PC-9 (cell line): ENCODE data around the gene MYO18B. TPM values are rescaled to one million over a fixed set of nuclear protein-coding genes. Genes with fewer than 3 reads are reported as not detected.

Experiments used
- BruUV-seq: library from RNA; stranded (reverse); fragments of 400-500 nt; replicated peaks from 2 replicates; lab custom pipeline; 2021; lab: Mats Ljungman, UMichigan
- CTCF ChIA-PET: fragments of 300-600 bp; sonication (Branson Sonifier 250); formaldehyde crosslinking; loops from one replicate; lab custom pipeline; 2022; ENCODE audit warnings: antibody characterized with exemption; lab: Charles Lee
- POLR2A ChIA-PET: fragments of 300-600 bp; sonication (Branson Sonifier 250); formaldehyde crosslinking; loops from one replicate; lab custom pipeline; 2022; ENCODE audit warnings: antibody characterized with exemption; ENCODE audit not compliant: unreplicated experiment; lab: Charles Lee
- DNase-seq, 2 experiments: peaks; one replicate each; pipeline versions ENCODE4 v3.0.0 to v3.0.0-alpha.2; 2015 to 2022; ENCODE audit warnings: mixed read lengths in 1 of 2
- H2AFZ ChIP-seq: fragments of 200-600 bp; sonication (generic); 2 replicates; pipeline ENCODE4 v1.8.1; 2017; ENCODE audit warnings: antibody characterized with exemption
- H3F3A ChIP-seq: fragments of 200-600 bp; sonication (generic); 2 replicates; pipeline ENCODE4 v1.8.1; 2017; ENCODE audit warnings: antibody characterized with exemption, mild to moderate bottlenecking, low read depth; ENCODE audit not compliant: insufficient read depth
- H3K27ac ChIP-seq: fragments of 200-600 bp; sonication (generic); 2 replicates; pipeline ENCODE4 v1.6.1; 2016; ENCODE audit warnings: mixed run types
- H3K27me3 ChIP-seq: fragments of 200-600 bp; sonication (generic); 2 replicates; pipeline ENCODE4 v1.6.1; 2016; ENCODE audit warnings: low read depth, mixed run types; ENCODE audit not compliant: insufficient read depth
- H3K36me3 ChIP-seq: fragments of 200-600 bp; sonication (generic); 2 replicates; pipeline ENCODE4 v1.6.1; 2016; ENCODE audit warnings: low read depth, mixed run types
- H3K4me1 ChIP-seq: fragments of 200-600 bp; sonication (generic); replicated peaks from 2 replicates; pipeline ENCODE4 v1.6.1; 2016; ENCODE audit warnings: mixed run types; ENCODE audit not compliant: insufficient read depth
- H3K4me2 ChIP-seq: fragments of 200-600 bp; sonication (generic); 2 replicates; pipeline ENCODE4 v1.6.1; 2017; ENCODE audit warnings: mixed run types
- H3K4me3 ChIP-seq: fragments of 200-600 bp; sonication (generic); 2 replicates; pipeline ENCODE4 v1.6.1; 2016; ENCODE audit warnings: mixed run types
- H3K79me2 ChIP-seq: fragments of 200-600 bp; sonication (generic); 2 replicates; pipeline ENCODE4 v1.6.1; 2017; ENCODE audit warnings: low read depth, mixed run types
- H3K9me2 ChIP-seq: fragments of 200-600 bp; sonication (generic); 2 replicates; pipeline ENCODE4 v1.8.1; 2017; ENCODE audit warnings: mild to moderate bottlenecking; ENCODE audit not compliant: insufficient read depth
- H3K9me3 ChIP-seq: fragments of 200-600 bp; sonication (generic); 2 replicates; pipeline ENCODE4 v1.8.1; 2016; ENCODE audit warnings: low read depth; ENCODE audit not compliant: insufficient read depth
- H4K20me1 ChIP-seq: fragments of 200-600 bp; sonication (generic); 2 replicates; pipeline ENCODE4 v1.8.1; 2017; ENCODE audit not compliant: insufficient read depth
- EZH2 ChIP-seq: fragments of 200-600 bp; sonication (generic); IDR thresholded peaks from 2 replicates; pipeline ENCODE4 v1.8.0; 2017; ENCODE audit warnings: antibody characterized with exemption, low read depth
- intact Hi-C: fragments of 100-400 bp; cut with micrococcal nuclease; formaldehyde crosslinking; loops from one replicate; pipeline ENCODE4 v1.10.0; 2022; ENCODE audit not compliant: unreplicated experiment
- total RNA-seq: library from RNA; stranded (reverse); gene quantifications from 2 replicates; pipeline ENCODE4 v1.2.3, GENCODE V29; 2021
- TF ChIP-seq, protein P1 (sequence below): fragments of 200-600 bp; sonication (generic); conservative IDR thresholded peaks from 2 replicates; pipeline ENCODE4 v1.6.1; 2017; ENCODE audit warnings: mixed run types, antibody characterized with exemption, mild to moderate bottlenecking, moderate library complexity

The MYO18B gene
- total RNA-seq, 1 experiment from 2014 or later = not detected

DNA sequence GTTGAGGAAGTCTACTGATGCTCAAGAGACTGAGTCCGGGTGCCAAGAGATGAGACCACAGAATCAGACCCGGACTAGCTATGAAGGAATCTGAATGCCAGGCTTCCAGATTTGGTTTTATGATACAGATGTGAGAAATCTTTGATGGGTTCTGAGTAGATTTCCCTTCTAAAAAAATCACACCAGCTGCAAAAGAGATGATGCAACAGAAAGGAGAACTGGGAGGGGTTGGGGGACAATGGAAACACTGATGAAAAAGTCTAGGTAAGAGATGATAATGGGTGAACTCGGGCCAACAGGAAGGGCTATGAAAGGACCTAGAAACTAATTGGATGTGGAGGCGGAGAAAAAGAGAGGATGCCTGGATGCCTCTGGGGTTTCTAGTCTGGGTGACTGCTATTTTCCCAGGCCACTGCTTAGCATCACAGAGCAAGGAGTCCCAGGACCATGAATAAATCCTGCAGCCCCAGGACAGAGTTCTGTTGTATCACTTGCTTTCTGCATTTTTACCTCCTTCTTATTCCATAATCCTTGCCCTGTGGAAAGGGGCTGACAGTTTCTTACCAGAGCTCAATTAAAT is 311.8 kb downstream of the MYO18B start:
- intact Hi-C loops = no loop called here
- POLR2A ChIA-PET = no interaction called here
- no peaks in the 10 kb centered on the region for H3K36me3 ChIP-seq

DNA sequence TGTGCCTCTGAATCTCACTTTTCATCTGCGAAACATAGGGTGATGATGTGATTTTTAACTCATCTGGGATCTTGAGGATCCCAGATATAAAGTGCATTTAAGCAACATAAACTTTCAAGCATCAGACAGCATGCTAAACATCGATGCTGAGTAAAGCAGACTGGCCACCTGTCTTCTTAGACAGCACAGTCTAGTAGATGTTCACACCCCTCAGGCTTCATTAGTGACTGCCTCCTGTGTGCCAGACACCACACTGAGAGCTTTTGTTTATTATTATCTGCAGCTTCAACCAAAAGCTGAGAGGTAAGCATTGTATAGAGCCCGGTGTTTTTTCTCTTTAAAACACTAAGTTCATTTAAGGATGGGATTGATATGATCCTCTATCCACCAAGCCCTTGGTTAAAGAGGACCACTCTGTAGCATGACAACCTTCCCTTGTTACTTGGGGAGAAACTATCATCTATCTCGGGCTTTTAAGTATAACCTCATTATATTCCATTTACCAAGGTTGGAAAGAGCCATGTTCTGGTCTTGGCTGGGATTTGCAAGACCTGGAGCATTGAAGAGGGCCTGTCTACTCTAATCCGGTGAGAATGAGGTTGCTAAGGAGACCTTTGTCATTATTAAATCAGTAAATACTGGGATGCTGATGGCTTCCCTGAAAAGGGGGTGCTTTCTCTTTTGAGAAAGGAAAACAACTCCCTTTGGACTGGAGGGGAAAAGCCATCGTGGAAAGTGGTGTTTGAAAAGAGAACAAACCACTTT is 313.0 kb downstream of the MYO18B start:
- Histone ChIP-seq H3K9me2 (no peaks in the 10 kb centered on the region), H3K27ac (no peak overlapping the region), H3K79me2 (no peaks in the 10 kb centered on the region), H3K36me3 (no peaks in the 10 kb centered on the region), H3K9me3 (no peaks in the 10 kb centered on the region), H3K4me2 (no peak overlapping the region), H3F3A (no peaks in the 10 kb centered on the region), H3K27me3 (peaks cover 56% of the 10 kb centered on the region), H2AFZ (no peak overlapping the region), H4K20me1 (no peaks in the 10 kb centered on the region), H3K4me1 (no peaks in the 10 kb centered on the region), H3K4me3 (no peak overlapping the region)
- ChIA-PET POLR2A (no interaction called here), CTCF (no interaction called here)
- TF ChIP-seq EZH2 = no peak
- DNase-seq = no peak
- intact Hi-C loops = no loop called here
- BruUV-seq = no TSS peak

More for the DNA sequence above, 311.8 kb downstream of the MYO18B start:
- BruUV-seq = no TSS peak
- Histone ChIP-seq H4K20me1 (no peaks in the 10 kb centered on the region), H3K4me2 (no peak overlapping the region), H3K79me2 (no peaks in the 10 kb centered on the region), H2AFZ (no peak overlapping the region), H3F3A (no peaks in the 10 kb centered on the region), H3K27ac (no peak overlapping the region), H3K27me3 (peaks cover 65% of the 10 kb centered on the region), H3K4me3 (no peak overlapping the region), H3K9me3 (no peaks in the 10 kb centered on the region), H3K9me2 (no peaks in the 10 kb centered on the region), H3K4me1 (no peaks in the 10 kb centered on the region)
- no peak for DNase-seq
- CTCF ChIA-PET = no interaction called here
- TF ChIP-seq, protein P1, sequence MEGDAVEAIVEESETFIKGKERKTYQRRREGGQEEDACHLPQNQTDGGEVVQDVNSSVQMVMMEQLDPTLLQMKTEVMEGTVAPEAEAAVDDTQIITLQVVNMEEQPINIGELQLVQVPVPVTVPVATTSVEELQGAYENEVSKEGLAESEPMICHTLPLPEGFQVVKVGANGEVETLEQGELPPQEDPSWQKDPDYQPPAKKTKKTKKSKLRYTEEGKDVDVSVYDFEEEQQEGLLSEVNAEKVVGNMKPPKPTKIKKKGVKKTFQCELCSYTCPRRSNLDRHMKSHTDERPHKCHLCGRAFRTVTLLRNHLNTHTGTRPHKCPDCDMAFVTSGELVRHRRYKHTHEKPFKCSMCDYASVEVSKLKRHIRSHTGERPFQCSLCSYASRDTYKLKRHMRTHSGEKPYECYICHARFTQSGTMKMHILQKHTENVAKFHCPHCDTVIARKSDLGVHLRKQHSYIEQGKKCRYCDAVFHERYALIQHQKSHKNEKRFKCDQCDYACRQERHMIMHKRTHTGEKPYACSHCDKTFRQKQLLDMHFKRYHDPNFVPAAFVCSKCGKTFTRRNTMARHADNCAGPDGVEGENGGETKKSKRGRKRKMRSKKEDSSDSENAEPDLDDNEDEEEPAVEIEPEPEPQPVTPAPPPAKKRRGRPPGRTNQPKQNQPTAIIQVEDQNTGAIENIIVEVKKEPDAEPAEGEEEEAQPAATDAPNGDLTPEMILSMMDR = no peak
- TF ChIP-seq EZH2 = no peak

DNA sequence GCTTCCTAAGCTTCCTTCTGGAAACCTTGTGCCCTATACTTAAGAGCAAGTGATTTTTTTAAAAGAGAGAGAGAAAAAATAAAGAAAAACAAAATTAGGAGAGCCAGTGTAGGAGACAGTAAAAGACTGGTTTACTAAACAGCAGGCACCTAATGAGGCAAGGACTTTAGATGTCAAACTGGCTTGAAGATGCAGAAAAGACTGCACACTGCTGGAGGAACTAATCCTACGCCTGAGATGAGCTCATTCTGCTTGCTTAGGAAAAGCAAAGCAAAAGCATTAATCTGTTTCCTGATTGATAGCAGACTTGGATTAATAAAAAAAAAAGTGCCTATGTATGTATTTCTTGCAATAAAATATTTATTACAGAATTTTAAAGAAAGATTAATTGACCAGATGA is 313.7 kb downstream of the MYO18B start:
- no peak overlapping the region for H2AFZ ChIP-seq
- no peaks in the 10 kb centered on the region for H3K9me2 ChIP-seq
- no peaks in the 10 kb centered on the region for H3K36me3 ChIP-seq
- no peak for DNase-seq
- ChIA-PET POLR2A (no interaction called here), CTCF (no interaction called here)
- no peaks in the 10 kb centered on the region for H3K4me1 ChIP-seq
- H4K20me1 ChIP-seq = no peaks in the 10 kb centered on the region
- no peaks in the 10 kb centered on the region for H3F3A ChIP-seq
- intact Hi-C loops = no loop called here
- H3K9me3 ChIP-seq = no peaks in the 10 kb centered on the region
- H3K79me2 ChIP-seq = no peaks in the 10 kb centered on the region
- no peak overlapping the region for H3K4me2 ChIP-seq
- H3K27me3 ChIP-seq = peaks cover 52% of the 10 kb centered on the region
- no peak overlapping the region for H3K4me3 ChIP-seq
- BruUV-seq = no TSS peak
- no peak for TF ChIP-seq EZH2
- TF ChIP-seq, protein P1 = no peak
- H3K27ac ChIP-seq = no peak overlapping the region
